GM12878 (cell line): ENCODE data around the gene CD2. TPM values are rescaled to one million over a fixed set of nuclear protein-coding genes. Genes with fewer than 3 reads are reported as not detected.

Source experiments
- HCFC1 ChIP-seq: fragments of 150-350 bp; IDR thresholded peaks from 2 replicates; pipeline ENCODE4 v1.6.1; 2014; ENCODE audit warnings: low read length
- MTA2 ChIP-seq: fragments of 450-650 bp; IDR thresholded peaks from 2 replicates; pipeline ENCODE4 v1.6.1; 2016; ENCODE audit warnings: low read depth, mild to moderate bottlenecking, moderate library complexity
- NRF1 ChIP-seq: conservative IDR thresholded peaks from 2 replicates; pipeline ENCODE4 v1.6.1; 2011; ENCODE audit warnings: mild to moderate bottlenecking, low read depth, low read length, improper control_type of control experiment
- PBX3 ChIP-seq: IDR thresholded peaks from 2 replicates; pipeline ENCODE4 v1.6.1; 2011; ENCODE audit warnings: mild to moderate bottlenecking, low read depth, low read length, moderate library complexity; ENCODE audit not compliant: insufficient replicate concordance
- POLR2AphosphoS5 ChIP-seq: IDR thresholded peaks from 2 replicates; pipeline ENCODE4 v1.6.1; 2011; ENCODE audit warnings: mild to moderate bottlenecking, low read length, inconsistent platforms
- POU2F2 ChIP-seq: IDR thresholded peaks from 3 replicates; pipeline ENCODE4 v1.6.1; 2011; ENCODE audit warnings: low read depth, mild to moderate bottlenecking, low read length, borderline replicate concordance
- RFX5 ChIP-seq: IDR thresholded peaks from 2 replicates; pipeline ENCODE4 v1.6.1; 2011; ENCODE audit warnings: low read depth, low read length, improper control_type of control experiment
- SREBF2 ChIP-seq: IDR thresholded peaks from 2 replicates; pipeline ENCODE4 v1.6.1; 2012; ENCODE audit warnings: mild to moderate bottlenecking, low read length
- SUPT20H ChIP-seq: IDR thresholded peaks from 2 replicates; pipeline ENCODE4 v1.6.1; 2011; ENCODE audit warnings: low read depth, mild to moderate bottlenecking, low read length, moderate library complexity, borderline replicate concordance; ENCODE audit not compliant: control insufficient read depth
- YY1 ChIP-seq: IDR thresholded peaks from 2 replicates; pipeline ENCODE4 v1.6.1; 2011; ENCODE audit warnings: low read depth, mild to moderate bottlenecking, low read length
- ZBTB40 ChIP-seq: fragments of 450-650 bp; IDR thresholded peaks from 2 replicates; pipeline ENCODE4 v1.6.1; 2016; ENCODE audit warnings: mild to moderate bottlenecking, moderate library complexity, borderline replicate concordance
- polyA plus RNA-seq, 11 experiments: library from polyadenylated mRNA; depleted of rRNA in 4 of 11; unstranded in 6 of 11; stranded (reverse) in 5 of 11; fragments of >200 nt; fragmentation: Nextera tagmentation in 4 of 11; fragmentation: Illumina TruSeq in 1 of 11; extraction: Ambion mirVana in 4 of 11; extraction: Trizol in 1 of 11; gene quantifications; 1 replicate in 1 of 11; 2 replicates in 10 of 11; pipeline versions ENCODE4 v1.2.1 to v1.2.3, GENCODE V29; 2011 to 2016; ENCODE audit warnings: inconsistent platforms in 2 of 11, missing spikeins in 2 of 11, low read depth in 1 of 11
- total RNA-seq, 4 experiments: library from RNA; depleted of rRNA in 3 of 4; stranded (reverse); fragments of >200 nt in 3 of 4; fragmentation: Illumina TruSeq in 1 of 4; extraction: Trizol in 1 of 4; gene quantifications; 2 replicates each; pipeline versions ENCODE4 v1.2.1 to v1.2.3, GENCODE V29; 2013 to 2021

CD2 gene
- total and polyA plus RNA-seq, 10 of the 15 experiments (the other 5 are each of a cell fraction or from before 2014, with no cell fraction given): 0.15 to 4.3 (median 2.8) TPM

- no peak for TF ChIP-seq ZBTB40
- no peak for TF ChIP-seq SUPT20H
- TF ChIP-seq SREBF2: no peak
- no peak for TF ChIP-seq HCFC1
- TF ChIP-seq NRF1: no peak
- TF ChIP-seq PBX3: no peak
- TF ChIP-seq POU2F2: no peak
- no peak for TF ChIP-seq POLR2AphosphoS5
- TF ChIP-seq YY1: no peak
- no peak for TF ChIP-seq RFX5
- TF ChIP-seq MTA2: no peak
These were observed 37.5 kb downstream of the CD2 start (continued) for GRCh38 chr1:116791727-116792126.
